Measurements from ENCODE around the gene CBFA2T3.

Gene CBFA2T3

GRCh38 chr16:88937206-88937621, 39.8 kb downstream of the CBFA2T3 start:
- Histone ChIP-seq H3K4me1 (no peaks in the 10 kb centered on the region), H3K27me3 (ENCODE audit: control insufficient read depth, insufficient read depth, low read length) (no peaks in the 10 kb centered on the region), H3K27ac (no peak overlapping the region), H3K9me3 (ENCODE audit: control insufficient read depth, low read length) (no peaks in the 10 kb centered on the region), H2AFZ (no peak overlapping the region), H3K9ac (no peak overlapping the region), H3K79me2 (no peaks in the 10 kb centered on the region), H3K4me2 (ENCODE audit: low read length) (no peak overlapping the region), H3K4me3 (ENCODE audit: low read depth, low read length) (no peak overlapping the region), H3K36me3 (ENCODE audit: control insufficient read depth, insufficient read depth, low read length) (no peaks in the 10 kb centered on the region)
- no peak for TF ChIP-seq CTCF (IDR thresholded peaks at IDR 0.05)

- H3K27me3 ChIP-seq (ENCODE audit: control insufficient read depth, insufficient read depth, low read length), result no peaks in the 10 kb centered on the region
- H3K36me3 ChIP-seq (ENCODE audit: control insufficient read depth, insufficient read depth, low read length), result no peaks in the 10 kb centered on the region
- H3K9me3 ChIP-seq (ENCODE audit: control insufficient read depth, low read length), result no peaks in the 10 kb centered on the region
- no peak overlapping the region for H3K4me2 ChIP-seq (ENCODE audit: low read length)
- H3K4me3 ChIP-seq (ENCODE audit: low read depth, low read length), result no peak overlapping the region
- H3K4me1 ChIP-seq, result no peaks in the 10 kb centered on the region
- no peak overlapping the region for H3K9ac ChIP-seq
- no peak overlapping the region for H2AFZ ChIP-seq
- no peak for TF ChIP-seq CTCF (IDR thresholded peaks at IDR 0.05)
- no peak overlapping the region for H3K27ac ChIP-seq
- H3K79me2 ChIP-seq, result no peaks in the 10 kb centered on the region
Observed at GRCh38 chr16:88936556-88937205, 40.3 kb downstream of the CBFA2T3 start.

GRCh38 chr16:88936008-88936555, 40.9 kb downstream of the CBFA2T3 start:
- no peak overlapping the region for H3K27ac ChIP-seq
- no peaks in the 10 kb centered on the region for H3K79me2 ChIP-seq
- H3K9ac ChIP-seq, result no peak overlapping the region
- H3K4me1 ChIP-seq, result no peaks in the 10 kb centered on the region
- H3K36me3 ChIP-seq (ENCODE audit: control insufficient read depth, insufficient read depth, low read length), result no peaks in the 10 kb centered on the region
- TF ChIP-seq CTCF (IDR thresholded peaks at IDR 0.05), result no peak
- no peak overlapping the region for H3K4me3 ChIP-seq (ENCODE audit: low read depth, low read length)
- no peak overlapping the region for H3K4me2 ChIP-seq (ENCODE audit: low read length)
- H3K9me3 ChIP-seq (ENCODE audit: control insufficient read depth, low read length), result no peaks in the 10 kb centered on the region
- H3K27me3 ChIP-seq (ENCODE audit: control insufficient read depth, insufficient read depth, low read length), result no peaks in the 10 kb centered on the region
- no peak overlapping the region for H2AFZ ChIP-seq

GRCh38 chr16:88934066-88934667, 42.8 kb downstream of the CBFA2T3 start:
- Histone ChIP-seq H3K79me2 (no peaks in the 10 kb centered on the region), H3K4me2 (ENCODE audit: low read length) (no peak overlapping the region), H3K27me3 (ENCODE audit: control insufficient read depth, insufficient read depth, low read length) (no peaks in the 10 kb centered on the region), H3K9me3 (ENCODE audit: control insufficient read depth, low read length) (no peaks in the 10 kb centered on the region), H3K36me3 (ENCODE audit: control insufficient read depth, insufficient read depth, low read length) (no peaks in the 10 kb centered on the region), H3K4me3 (ENCODE audit: low read depth, low read length) (no peak overlapping the region), H3K4me1 (no peaks in the 10 kb centered on the region), H3K27ac (no peak overlapping the region), H2AFZ (no peak overlapping the region), H3K9ac (no peak overlapping the region)
- TF ChIP-seq CTCF (IDR thresholded peaks at IDR 0.05), result no peak

Data from parathyroid adenoma (tissue), 2 donors.